Activated CD8-positive, alpha-beta memory T cell treated with anti-CD3 and anti-CD28 coated beads, Interleukin-2, amount 50 U/mL, for 24 hours (primary cell): ENCODE results near the gene JOSD2.

ENCODE experiments used
- DNase-seq: peaks from one replicate; pipeline ENCODE4 v3.0.0-alpha.2; 2020; ENCODE audit errors: extremely low read depth

JOSD2 gene, protein sequence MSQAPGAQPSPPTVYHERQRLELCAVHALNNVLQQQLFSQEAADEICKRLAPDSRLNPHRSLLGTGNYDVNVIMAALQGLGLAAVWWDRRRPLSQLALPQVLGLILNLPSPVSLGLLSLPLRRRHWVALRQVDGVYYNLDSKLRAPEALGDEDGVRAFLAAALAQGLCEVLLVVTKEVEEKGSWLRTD

DNA sequence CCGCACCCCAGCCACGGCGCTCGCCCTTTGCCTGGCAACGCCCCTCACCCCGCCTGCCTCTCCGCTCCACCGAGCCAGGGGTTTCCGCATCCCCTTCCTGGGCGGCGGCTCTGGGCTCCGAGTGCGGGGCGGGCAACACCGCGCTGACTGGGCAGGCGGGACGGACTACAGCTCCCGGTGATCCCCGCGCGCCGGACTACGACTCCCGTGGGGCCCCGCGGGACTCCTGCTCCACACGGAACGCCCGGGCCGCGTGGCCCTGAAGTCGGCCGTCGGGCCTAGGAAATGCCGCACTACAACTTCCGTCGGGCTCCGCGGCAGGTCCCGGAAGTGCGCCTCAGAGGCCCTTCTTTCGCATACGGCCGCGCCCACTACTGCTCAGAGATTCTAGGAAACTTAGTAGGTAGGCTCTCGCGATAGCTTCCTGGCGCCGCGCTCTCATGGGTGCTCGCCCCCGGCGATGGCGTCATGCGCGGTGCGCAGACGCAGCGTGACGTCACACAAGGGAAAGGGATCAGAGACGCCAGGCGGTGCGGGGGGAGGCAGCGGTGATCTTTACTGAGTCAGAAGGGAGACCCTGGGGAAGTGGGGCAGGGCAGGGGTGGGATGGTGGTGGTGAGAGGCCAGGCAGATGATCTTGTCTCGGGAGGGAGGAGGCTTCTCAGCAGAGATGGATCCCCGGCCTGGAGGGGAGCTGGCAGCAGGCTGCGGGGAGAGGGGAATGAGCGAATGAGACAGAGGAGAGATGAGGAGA lies at the start of gene JOSD2:
TSS of gene JOSD2 (minus strand) at position 123 of the 754 bp plus-strand sequence. CDS start 760 bp downstream, outside the sequence.
- peak; percentile 92 for DNase-seq

DNA sequence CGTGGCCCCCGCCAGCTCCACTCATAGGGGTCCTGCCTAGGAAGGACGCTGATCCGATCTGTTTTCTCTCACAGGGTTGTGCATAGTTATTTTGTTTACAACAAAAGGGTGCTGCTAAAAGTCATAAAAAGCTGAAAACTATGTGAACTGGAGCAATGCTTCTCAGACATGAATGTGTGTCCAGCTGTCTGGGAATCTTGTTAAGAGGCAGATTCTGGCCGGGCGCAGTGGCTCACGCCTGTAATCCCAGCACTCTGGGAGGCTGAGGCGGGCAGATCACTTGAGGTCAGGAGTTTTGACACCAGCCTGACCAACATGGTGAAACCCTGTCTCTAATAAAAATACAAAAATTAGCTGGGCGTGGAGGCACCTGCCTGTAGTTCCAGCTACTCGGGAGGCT lies 48.6 kb upstream of the JOSD2 start:
- no peak for DNase-seq

DNA sequence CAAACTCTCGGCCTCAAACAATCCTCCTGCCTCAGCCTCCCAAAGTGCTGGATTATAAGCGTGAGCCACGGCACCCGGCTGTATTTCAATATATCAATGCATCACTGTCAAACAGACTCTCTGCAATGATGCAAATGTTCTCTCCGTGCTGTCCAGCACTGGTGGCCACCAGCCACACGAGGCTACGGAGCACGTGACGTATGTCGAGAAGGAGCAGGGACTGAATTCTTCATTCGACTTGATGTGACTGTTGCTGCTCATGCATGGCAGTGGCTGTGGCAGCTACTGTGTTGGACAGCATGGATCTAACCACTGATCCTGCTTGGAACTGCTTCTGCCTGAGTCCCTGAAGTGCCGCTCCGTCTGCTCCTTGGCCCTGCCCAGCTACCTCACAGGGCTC lies 47.5 kb upstream of the JOSD2 start:
- no peak for DNase-seq

DNA sequence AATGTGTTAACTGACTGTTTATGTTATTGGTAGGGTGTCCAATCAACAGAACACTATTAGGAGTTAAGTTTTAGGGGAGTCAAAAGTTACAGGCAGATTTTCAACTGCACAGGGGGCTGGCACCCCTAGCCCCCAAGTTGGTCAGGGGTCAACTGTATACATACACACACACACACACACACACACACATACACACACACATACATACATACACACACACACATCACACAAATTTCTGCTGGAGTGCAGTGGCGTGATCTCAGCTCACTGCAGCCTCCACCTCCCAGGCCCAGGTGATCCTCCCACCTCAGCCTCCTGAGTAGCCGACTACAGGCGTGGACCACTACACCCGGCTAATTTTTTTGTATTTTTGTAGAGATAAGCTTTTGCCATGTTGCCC lies 47.0 kb upstream of the JOSD2 start:
- no peak for DNase-seq

DNA sequence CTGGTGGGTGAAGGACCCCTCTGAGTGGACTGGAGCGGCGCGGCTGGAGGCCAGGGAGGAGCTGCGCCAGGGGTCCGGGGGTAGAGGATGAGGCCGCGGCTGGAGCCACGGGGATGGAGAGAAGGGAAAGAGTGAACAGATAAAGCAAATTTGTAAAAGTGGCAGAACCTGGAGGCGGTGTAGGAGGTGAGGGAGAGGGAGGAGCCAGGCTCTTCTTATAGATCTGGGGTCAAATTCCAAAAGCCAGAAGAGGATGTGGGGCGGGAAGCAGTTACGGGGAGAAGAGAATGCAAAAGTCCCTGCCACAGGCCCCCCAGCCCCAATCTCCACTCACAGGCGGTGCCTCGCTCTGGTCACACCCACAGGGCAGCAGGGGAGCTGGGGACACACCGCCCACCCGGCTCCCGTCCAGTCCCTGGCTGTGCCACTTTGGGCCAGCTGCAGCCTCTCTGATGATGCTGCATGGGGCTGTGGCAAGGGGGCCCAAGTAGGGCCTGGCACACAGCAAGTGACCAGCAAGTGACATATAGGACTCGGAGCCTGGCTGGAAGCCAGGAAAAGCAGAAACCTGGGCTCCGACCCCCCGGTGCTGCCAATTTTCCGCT lies 46.1 kb upstream of the JOSD2 start:
- no peak for DNase-seq

DNA sequence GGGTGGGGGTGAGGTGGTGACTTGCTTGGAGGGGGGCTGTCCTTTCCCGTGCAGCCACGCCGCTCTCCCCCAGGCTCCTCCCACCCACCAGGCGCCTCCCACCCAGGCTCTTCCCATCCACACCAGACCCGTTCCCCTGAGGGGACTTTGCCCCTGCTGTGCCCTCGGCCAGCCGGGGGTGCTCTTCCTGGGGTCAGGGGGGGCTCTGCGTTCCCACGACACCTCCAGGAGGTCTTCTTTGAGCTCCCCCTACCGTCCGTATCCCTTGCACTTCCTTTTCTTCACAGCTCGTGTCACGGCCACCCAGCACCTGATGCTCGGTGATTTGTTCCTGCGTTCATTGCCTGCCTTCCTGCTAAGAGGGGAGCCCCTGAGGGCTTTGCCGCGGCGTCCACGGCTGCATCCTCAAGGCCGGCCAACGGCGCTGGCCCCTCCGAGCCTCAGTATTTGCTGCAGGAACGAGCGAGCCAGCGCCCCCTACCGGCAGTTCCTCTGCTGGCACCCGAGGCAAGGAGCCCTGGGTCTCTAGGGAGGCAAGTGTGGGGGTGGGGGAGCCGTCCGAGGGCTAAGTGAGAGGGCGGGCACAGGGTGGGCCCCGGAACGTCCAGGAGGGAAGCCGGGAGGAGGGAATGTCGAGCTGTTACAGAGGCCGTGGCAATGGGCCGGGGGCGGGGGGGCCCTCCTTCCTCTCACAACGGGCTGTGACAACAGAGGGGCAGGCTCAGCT lies 45.5 kb upstream of the JOSD2 start:
- DNase-seq: peak; percentile 27

DNA sequence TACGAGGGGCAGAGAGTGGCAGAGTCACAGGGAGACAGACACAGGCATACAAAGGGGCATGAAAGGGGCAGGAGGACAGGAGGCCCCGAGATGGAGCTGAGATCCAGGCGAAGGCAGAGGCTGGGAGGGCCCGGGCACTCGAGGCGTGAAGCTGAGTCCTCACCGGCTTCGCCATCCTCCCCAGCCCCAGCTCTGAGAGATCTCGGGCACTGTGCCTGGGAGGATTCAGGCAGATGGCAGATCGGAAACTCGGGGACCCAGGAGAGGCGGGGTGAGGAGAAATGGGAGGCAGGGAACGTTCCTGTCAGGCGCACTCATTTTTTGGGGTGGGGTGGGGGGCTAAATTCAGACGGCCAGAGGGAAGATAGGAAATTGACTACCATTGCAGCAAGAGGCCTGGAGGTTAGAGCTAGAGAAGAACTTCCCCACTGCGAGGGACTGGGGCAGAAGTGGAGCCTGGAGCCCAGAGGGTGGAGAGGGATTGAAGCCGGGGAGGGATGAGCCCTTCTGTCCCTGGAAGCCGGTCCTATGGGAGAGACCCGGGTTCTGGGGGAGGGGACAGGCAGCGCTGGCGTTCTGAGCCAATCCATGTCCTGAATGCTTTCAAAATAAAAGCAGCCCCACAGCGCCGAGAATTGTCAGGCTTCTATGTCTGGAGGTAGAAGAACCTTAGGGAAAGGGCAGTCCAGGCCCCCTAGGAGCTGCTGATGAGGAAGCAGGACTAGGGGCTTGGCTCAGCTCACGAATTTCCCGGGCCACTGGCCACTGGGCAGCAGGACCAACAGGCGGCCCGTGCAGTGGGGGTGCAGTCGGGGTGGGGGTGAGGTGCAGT lies 44.7 kb upstream of the JOSD2 start:
- no peak for DNase-seq

DNA sequence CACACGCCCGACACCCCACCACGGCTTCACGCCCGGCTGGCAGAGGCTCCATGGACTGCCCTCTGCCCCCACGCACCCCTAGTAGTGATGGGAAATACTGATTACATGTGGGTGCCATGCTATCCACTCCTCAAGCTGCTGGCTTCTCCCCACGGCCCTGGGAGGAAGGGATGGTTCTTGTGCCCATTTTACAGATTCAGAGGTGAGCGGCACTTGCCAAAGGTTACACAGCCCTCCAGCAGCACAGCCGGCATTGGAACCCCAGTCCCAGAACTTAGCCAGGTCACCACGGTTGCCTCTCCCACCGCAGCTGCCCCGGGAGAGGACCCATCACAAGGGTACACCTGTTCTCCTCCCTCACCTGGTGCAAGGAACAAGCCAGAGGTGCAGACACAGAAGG lies 44.0 kb upstream of the JOSD2 start:
- no peak for DNase-seq

DNA sequence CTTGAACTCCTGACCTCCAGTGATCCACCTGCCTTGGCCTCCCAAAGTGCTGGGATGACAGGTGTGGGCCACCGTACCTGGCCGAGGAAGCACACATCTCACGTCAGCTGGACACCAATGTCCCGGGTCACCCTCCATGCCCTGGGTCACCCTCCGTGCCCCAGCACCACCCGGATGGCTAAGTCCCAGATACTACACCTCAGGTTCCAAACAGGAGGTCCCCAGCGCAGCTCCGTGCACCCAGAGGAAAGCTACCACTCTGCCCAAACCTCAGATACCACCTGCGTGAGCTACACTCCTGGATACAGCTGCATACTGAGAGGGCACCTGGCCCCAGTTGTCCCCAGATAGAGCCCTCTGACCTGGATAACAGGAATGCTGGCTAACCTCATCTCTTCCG lies 43.2 kb upstream of the JOSD2 start:
- no peak for DNase-seq

DNA sequence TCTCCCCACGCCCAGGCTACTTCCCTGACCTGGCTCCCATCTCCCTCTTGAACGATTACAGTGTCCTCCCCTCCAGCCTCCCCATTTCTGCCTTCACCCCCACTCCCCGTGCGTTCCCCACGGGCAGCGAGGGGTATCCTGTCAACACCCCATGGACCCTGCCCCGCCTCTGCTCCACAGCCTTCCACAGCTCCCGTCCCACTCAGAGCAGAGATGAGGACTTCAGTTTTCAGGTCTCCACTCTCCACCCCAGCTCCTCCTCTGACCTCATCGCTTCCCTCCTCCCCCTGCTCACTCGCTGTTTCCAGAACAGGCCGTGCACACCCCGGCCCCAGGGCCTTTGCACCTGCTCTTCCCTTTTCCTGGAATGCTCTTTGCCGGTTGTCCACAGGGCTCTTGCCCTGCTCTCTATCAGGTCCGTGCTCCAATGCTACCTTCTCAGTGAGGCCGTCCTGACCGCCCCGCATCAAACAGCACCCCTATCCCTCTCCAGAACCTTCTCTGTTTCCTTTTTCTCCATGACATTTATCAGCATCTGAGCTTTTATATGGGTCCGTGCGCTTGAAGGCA lies 42.2 kb upstream of the JOSD2 start:
- no peak for DNase-seq

DNA sequence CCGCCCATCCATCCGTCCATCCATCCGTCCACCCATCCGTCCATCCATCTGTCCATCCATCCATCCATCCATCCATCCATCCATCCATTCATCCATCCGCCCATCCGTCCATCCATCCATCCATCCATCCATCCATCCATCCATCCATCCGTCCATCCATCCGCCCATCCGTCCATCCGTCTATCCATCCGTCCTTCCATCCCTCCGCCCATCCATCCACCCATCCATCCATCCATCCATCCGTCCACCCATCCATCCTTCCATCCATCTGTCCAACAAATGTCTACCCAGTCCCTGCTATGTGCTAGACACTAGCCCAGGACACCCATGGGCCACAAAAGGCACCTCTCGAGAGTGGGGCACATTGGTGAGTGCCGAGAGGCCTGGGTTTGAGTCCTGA lies 41.5 kb upstream of the JOSD2 start:
- no peak for DNase-seq

DNA sequence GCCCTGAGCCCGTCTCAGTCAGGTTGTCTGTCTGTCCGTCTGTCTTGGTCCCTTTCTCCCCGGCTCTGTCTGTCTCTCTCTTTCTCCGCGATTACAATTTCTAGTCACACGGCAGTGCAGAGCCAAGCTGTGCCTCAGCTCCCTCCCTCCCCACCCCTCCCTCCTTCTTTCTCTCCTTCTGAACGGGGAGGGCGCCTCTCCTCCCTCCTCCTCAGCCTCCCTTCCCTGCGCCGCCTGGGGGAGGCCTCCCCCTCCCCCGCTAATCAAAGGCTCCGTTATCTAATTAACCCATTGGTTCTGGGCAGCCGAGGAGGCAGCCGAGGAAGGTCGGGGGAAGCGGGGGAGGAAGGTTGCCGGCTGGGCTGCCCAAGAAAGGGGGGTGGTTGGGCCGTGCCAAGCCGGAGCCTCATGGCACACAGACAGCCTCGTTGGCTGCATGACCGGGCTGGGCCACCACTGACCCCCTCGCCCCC lies 40.8 kb upstream of the JOSD2 start:
- DNase-seq: no peak

DNA sequence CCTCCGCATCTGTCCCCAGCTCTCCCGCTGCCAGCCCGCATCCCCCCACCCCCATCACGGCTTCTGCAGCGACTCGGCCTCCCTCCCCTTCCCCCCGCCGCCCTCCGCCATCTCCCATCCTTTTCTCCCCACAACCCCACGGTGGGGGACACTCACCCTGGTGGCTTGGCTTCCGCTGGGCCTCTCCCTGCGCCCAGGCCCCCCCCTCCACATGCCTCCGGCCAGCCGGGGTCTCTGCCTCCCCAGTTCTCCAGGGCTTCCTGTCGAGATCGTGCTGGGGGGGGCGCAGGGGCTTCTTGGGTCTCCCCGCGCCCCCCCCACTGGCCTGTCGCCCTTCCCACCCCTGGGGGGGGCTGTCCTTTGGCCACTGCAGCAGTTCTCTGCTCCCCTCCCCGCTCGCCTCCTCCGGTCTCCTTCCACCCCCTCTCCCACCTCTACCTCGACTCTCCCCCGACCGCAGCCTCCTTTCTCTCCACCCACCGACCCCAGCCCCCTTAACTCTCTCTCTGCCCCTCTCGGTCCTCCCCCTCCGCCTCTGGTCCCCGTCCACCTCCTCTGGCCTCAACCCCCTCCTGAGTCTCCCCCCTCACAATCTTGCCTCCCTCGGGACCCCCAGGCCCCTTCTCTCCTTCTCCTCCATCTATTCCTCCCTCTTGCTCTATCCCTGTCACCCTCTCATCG lies 40.2 kb upstream of the JOSD2 start:
- no peak for DNase-seq

DNA sequence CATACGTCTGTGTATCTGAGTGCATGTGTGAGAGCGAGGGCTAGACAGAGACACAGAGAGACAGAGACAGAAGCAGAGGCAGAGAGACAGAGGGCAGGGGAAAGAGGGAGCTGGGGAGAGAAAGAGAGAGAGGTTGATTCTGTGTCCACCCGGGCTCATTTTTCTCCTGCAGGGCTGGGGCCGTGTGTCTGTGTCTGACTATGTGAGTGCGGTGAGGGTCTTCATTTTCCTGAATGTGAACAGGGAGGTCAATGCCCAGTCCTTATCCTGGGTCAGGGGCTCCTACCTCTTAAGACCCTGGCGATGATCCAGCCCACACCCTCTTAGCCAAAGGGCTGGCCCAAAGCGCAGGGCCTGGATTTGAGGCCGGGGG lies 39.6 kb upstream of the JOSD2 start:
- DNase-seq: no peak

DNA sequence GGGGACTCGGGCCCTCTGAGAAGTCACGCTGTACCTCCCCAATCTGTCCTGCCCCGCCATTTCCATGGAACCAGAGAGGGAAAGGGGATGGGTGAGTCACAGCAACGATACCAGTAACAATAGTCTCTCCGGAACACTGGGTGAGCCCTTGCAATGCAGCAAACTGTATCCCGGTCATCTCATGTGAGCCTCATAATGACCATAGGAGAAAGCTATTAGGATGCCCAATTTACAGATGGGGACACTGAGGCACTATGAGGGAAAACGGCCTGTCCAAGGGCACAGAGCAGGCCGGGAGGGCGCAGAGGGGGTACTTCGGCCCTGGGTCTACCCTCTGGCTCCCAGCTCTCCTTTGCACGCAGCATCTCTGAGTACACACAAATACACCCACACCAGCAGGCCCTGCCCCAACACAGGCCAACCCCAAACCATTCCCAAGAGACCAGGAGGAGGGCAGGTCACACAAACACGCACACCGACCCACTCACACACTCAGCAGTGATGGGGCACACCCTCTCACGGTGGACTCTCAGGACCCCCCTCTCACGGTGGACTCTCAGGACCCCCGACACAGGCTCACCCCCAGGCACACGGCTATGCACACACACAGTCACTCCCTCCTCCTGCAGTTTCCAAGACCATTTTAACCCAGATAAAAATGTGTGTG lies 39.1 kb upstream of the JOSD2 start:
- no peak for DNase-seq

DNA sequence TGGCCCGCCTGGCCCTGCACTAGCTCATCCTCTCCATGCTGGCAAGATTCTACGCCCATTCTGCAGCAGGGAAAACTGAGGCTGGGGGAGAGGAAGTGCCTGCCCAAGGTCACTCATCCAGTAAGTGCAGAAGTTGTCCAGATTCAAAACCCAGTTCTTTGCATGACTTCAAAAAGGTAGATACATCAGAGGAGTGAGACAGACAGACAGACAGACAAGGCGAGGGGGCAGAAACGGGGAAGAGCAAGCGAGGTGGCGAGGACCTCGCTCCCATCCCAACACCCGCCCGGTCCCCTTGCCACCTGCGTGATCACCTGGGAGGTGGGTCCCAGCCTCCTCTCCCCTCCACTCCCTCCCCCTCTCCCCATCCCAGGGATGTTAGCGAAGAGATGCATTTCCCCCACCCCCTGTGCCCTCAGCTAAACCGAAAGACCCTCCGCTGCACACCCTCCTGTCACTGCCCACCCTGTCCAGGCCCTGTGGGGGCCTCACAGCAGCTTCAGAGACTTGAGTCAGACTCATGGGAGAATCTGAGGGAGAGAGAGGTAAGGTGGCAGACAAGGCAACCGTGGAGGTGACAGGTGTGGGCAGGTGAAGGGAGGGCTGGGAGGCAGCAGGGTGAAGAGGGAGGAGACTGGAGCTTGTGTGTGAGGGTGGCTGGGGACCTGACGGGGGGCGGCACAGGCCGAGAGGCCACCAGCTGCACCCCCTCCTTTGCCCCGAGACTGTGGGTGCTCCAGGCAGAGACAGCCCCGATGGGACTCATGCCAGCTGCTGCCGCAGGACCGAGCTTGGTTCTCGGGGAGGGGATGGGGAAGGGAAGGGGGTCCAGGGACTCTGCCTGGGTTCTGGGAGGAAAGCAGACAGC lies 38.3 kb upstream of the JOSD2 start:
- no peak for DNase-seq

DNA sequence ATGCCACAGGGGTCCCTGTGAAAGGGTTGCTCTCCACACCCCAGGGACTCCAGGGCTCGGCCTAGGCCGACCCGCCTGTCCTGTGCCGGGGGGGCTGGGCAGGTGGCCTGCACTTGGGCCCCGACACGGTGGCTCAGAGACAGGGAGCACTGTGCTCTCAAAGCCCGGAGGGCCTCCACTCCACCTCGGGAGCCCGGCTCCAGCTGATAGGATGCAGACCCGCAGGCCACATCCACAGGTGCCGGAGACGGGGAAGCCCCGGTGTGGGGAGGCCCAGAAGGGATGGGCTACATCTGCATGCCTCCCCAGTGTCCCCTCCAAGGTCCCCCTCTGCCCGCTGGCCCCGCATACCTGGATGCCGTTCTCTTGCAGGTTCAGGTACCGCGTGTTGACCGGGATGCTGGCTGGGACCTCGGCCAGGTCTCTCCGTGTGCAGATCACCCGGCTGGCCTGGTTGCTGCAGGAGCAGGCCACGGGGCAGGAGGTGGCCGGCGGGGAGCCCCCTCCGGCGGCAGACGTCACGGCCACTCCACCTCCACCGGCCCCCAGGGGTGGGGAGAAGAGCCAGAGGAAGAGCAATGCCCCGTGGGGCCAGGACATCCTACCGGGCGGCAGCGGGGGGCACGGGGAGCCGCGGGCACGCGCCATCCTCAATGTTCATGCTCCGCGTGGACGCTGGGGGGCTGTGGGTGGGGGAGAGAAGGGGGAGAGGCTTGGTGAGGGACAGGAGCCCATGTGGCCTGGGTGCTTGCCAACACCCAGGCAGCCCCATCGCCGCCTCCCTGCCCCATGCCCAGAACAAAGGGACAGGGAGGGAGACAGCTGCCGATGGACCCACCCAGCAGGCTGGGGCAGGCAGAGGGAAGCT lies 37.4 kb upstream of the JOSD2 start:
- DNase-seq: no peak
